HEK293 (cell line): Measurements from ENCODE around the gene PSEN1.

Source experiments
- CTCF ChIA-PET: fragments of 350-600 bp; formaldehyde crosslinking; extraction: SDS; loops from one replicate; lab custom pipeline; 2021; ENCODE audit warnings: antibody characterized with exemption; lab: Yijun Ruan, JAX
- POLR2A ChIA-PET: fragments of 300-600 bp; formaldehyde crosslinking; extraction: SDS; loops from one replicate; lab custom pipeline; 2020; ENCODE audit warnings: antibody characterized with exemption, inconsistent platforms; lab: Yijun Ruan, JAX
- H3K27ac ChIP-seq: fragments of 200-500 bp; sonication (Bioruptor generic); 2 replicates; pipeline ENCODE4 v1.5.1; 2014; ENCODE audit warnings: low read depth, low read length, control low read depth, inconsistent platforms; ENCODE audit errors: extremely low read depth
- H3K36me3 ChIP-seq, 2 experiments: fragments of 200-500 bp in 1 of 2; sonication (Bioruptor generic) in 1 of 2; 1 replicate in 1 of 2; 2 replicates in 1 of 2; pipeline ENCODE4 v1.5.1; 2014 to 2017; ENCODE audit warnings: inconsistent platforms in 2 of 2, low read length in 2 of 2; ENCODE audit not compliant: control insufficient read depth in 2 of 2, insufficient read depth in 1 of 2
- H3K4me1 ChIP-seq: fragments of 200-500 bp; sonication (Bioruptor generic); 2 replicates; pipeline ENCODE4 v1.5.1; 2014; ENCODE audit warnings: mild to moderate bottlenecking, low read length, inconsistent platforms; ENCODE audit not compliant: control insufficient read depth, insufficient read depth
- H3K4me3 ChIP-seq: 2 replicates; pipeline ENCODE4 v1.5.1; 2011; ENCODE audit warnings: low read depth, mild to moderate bottlenecking, control low read depth, low read length, moderate library complexity
- H3K9me3 ChIP-seq: fragments of 200-500 bp; sonication (Bioruptor generic); 2 replicates; pipeline ENCODE4 v1.5.1; 2014; ENCODE audit warnings: low read depth, low read length, inconsistent platforms; ENCODE audit not compliant: control insufficient read depth, insufficient read depth
- AEBP2 ChIP-seq: fragments of 450-650 bp; formaldehyde crosslinking; IDR thresholded peaks from 2 replicates; pipeline ENCODE4 v1.5.1; 2016; ENCODE audit warnings: missing biosample characterization, missing genetic modification characterization, borderline replicate concordance
- ATF2 ChIP-seq: fragments of 450-650 bp; formaldehyde crosslinking; IDR thresholded peaks from 2 replicates; pipeline ENCODE4 v1.5.1; 2016; ENCODE audit warnings: missing biosample characterization, missing genetic modification characterization, low read depth
- BCL6B ChIP-seq: fragments of 450-650 bp; formaldehyde crosslinking; IDR thresholded peaks from 2 replicates; pipeline ENCODE4 v1.5.1; 2017; ENCODE audit warnings: missing biosample characterization, missing genetic modification characterization
- FEZF1 ChIP-seq: fragments of 450-650 bp; formaldehyde crosslinking; IDR thresholded peaks from 2 replicates; pipeline ENCODE4 v1.5.1; 2016; ENCODE audit warnings: missing biosample characterization, missing genetic modification characterization
- GLI4 ChIP-seq: fragments of 450-650 bp; formaldehyde crosslinking; IDR thresholded peaks from 2 replicates; pipeline ENCODE4 v1.5.1; 2016; ENCODE audit warnings: missing biosample characterization, missing genetic modification characterization
- KLF1 ChIP-seq: fragments of 450-650 bp; formaldehyde crosslinking; IDR thresholded peaks from 2 replicates; pipeline ENCODE4 v1.5.1; 2016; ENCODE audit warnings: missing biosample characterization, missing genetic modification characterization
- KLF16 ChIP-seq: fragments of 450-650 bp; formaldehyde crosslinking; IDR thresholded peaks from 2 replicates; pipeline ENCODE4 v1.5.1; 2017; ENCODE audit warnings: missing biosample characterization, missing genetic modification characterization
- KLF9 ChIP-seq: fragments of 450-650 bp; formaldehyde crosslinking; IDR thresholded peaks from 2 replicates; pipeline ENCODE4 v1.5.1; 2016; ENCODE audit warnings: missing biosample characterization, missing genetic modification characterization, low read depth
- MYNN ChIP-seq: fragments of 450-650 bp; formaldehyde crosslinking; IDR thresholded peaks from 2 replicates; pipeline ENCODE4 v1.5.1; 2016; ENCODE audit warnings: missing biosample characterization, missing genetic modification characterization, borderline replicate concordance
- PRDM1 ChIP-seq: fragments of 450-650 bp; formaldehyde crosslinking; IDR thresholded peaks from 2 replicates; pipeline ENCODE4; 2016; ENCODE audit warnings: missing biosample characterization, missing genetic modification characterization
- REST ChIP-seq: fragments of 450-650 bp; formaldehyde crosslinking; IDR thresholded peaks from 2 replicates; pipeline ENCODE4 v1.5.1; 2016; ENCODE audit warnings: missing biosample characterization, missing genetic modification characterization
- SETDB1 ChIP-seq: IDR thresholded peaks from one replicate; pipeline ENCODE4 v1.6.1; 2017; ENCODE audit warnings: mild to moderate bottlenecking, low read length, moderate library complexity, mixed read lengths; ENCODE audit not compliant: insufficient read length
- SP2 ChIP-seq: fragments of 450-650 bp; formaldehyde crosslinking; IDR thresholded peaks from 2 replicates; pipeline ENCODE4 v1.5.1; 2016; ENCODE audit warnings: missing biosample characterization, missing genetic modification characterization
- SP3 ChIP-seq: fragments of 450-650 bp; formaldehyde crosslinking; IDR thresholded peaks from 2 replicates; pipeline ENCODE4 v1.5.1; 2016; ENCODE audit warnings: missing biosample characterization, missing genetic modification characterization
- ZBTB8A ChIP-seq: fragments of 450-650 bp; formaldehyde crosslinking; IDR thresholded peaks from 2 replicates; pipeline ENCODE4 v1.5.1; 2016; ENCODE audit warnings: missing biosample characterization, missing genetic modification characterization
- ZFP3 ChIP-seq: fragments of 450-650 bp; formaldehyde crosslinking; IDR thresholded peaks from 2 replicates; pipeline ENCODE4 v1.5.1; 2016; ENCODE audit warnings: low read depth, missing biosample characterization, missing genetic modification characterization
- ZNF248 ChIP-seq: fragments of 450-650 bp; formaldehyde crosslinking; IDR thresholded peaks from 2 replicates; pipeline ENCODE4 v1.5.1; 2017; ENCODE audit warnings: missing biosample characterization, missing genetic modification characterization
- ZNF311 ChIP-seq: fragments of 450-650 bp; formaldehyde crosslinking; IDR thresholded peaks from 2 replicates; pipeline ENCODE4 v1.5.1; 2017; ENCODE audit warnings: missing biosample characterization, missing genetic modification characterization, borderline replicate concordance
- ZNF366 ChIP-seq: fragments of 450-650 bp; formaldehyde crosslinking; conservative IDR thresholded peaks from 2 replicates; pipeline ENCODE4 v1.5.1; 2016; ENCODE audit warnings: missing biosample characterization, missing genetic modification characterization
- ZNF391 ChIP-seq: fragments of 450-650 bp; formaldehyde crosslinking; IDR thresholded peaks from 2 replicates; pipeline ENCODE4 v1.5.1; 2016; ENCODE audit warnings: low read depth, missing biosample characterization, missing genetic modification characterization, borderline replicate concordance
- ZNF501 ChIP-seq: fragments of 450-650 bp; formaldehyde crosslinking; IDR thresholded peaks from 2 replicates; pipeline ENCODE4 v1.5.1; 2016; ENCODE audit warnings: missing biosample characterization, missing genetic modification characterization
- ZNF510 ChIP-seq: fragments of 450-650 bp; formaldehyde crosslinking; IDR thresholded peaks from 2 replicates; pipeline ENCODE4 v1.5.1; 2018; ENCODE audit warnings: mild to moderate bottlenecking, missing genetic modification characterization, missing biosample characterization; ENCODE audit not compliant: insufficient replicate concordance
- ZNF513 ChIP-seq: fragments of 450-650 bp; IDR thresholded peaks from 2 replicates; pipeline ENCODE4 v1.5.1; 2018; ENCODE audit warnings: missing biosample characterization, missing genetic modification characterization
- ZNF639 ChIP-seq: fragments of 450-650 bp; formaldehyde crosslinking; IDR thresholded peaks from 2 replicates; pipeline ENCODE4 v1.5.1; 2016; ENCODE audit warnings: missing biosample characterization, missing genetic modification characterization

PSEN1 gene

GRCh38 chr14:73236752-73237218, 100.5 kb downstream of the PSEN1 start:
- TF ChIP-seq ZNF366 (peak; percentile 97), ZFP3 (peak; percentile 88), ZNF510 (tag by site-specific recombination) (no peak), ZNF639 (tag by site-specific recombination) (no peak), AEBP2 (tag by site-specific recombination) (no peak), ATF2 (tag by site-specific recombination) (no peak), MYNN (tag by site-specific recombination) (no peak), KLF16 (no peak), FEZF1 (tag by site-specific recombination) (no peak), GLI4 (tag by site-specific recombination) (no peak), BCL6B (tag by site-specific recombination) (no peak), PRDM1 (tag by site-specific recombination) (peak; percentile 100), ZNF248 (tag by site-specific recombination) (no peak), ZNF513 (tag by site-specific recombination) (no peak)
- H3K4me1 ChIP-seq = peaks cover 13% of the 10 kb centered on the region
- POLR2A ChIA-PET = interaction anchor here (0.5 kb wide), 1 partner anchor 11 kb away, joined by 5 read pairs; no protein-coding TSS in a partner anchor
- no peak overlapping the region for H3K27ac ChIP-seq
- CTCF ChIA-PET = interaction anchor here (0.9 kb wide), 1 partner anchor 58 kb away, joined by 4 read pairs; no protein-coding TSS in a partner anchor
- no peak overlapping the region for H3K4me3 ChIP-seq
- no peaks in the 10 kb centered on the region for H3K36me3 ChIP-seq
- H3K9me3 ChIP-seq = no peaks in the 10 kb centered on the region

GRCh38 chr14:73237219-73237785, 101.0 kb downstream of the PSEN1 start, which contains the start of gene PAPLN:
TSS of gene PAPLN (plus strand) at chr14:73237506. CDS start at chr14:73239779, 2,273 bp downstream.
- H3K36me3 ChIP-seq = no peaks in the 10 kb centered on the region
- ChIA-PET CTCF (no interaction called here), POLR2A (interaction anchor here (2.1 kb wide), 1 partner anchor 221 kb away, joined by 8 read pairs; the partner anchor contains the start of gene NUMB)
- peak within 1 kb of the TSS; percentile 54 for H3K4me3 ChIP-seq
- no peaks in the 10 kb centered on the region for H3K9me3 ChIP-seq
- H3K27ac ChIP-seq = peak within 1 kb of the TSS; percentile 77
- H3K4me1 ChIP-seq = peaks cover 13% of the 10 kb centered on the region
- TF ChIP-seq SETDB1 (no peak), REST (tag by site-specific recombination) (no peak), ZNF391 (tag by site-specific recombination) (0 out of 2 replicates have a peak, but pooled peaks have one; percentile 21), KLF1 (tag by site-specific recombination) (peak; percentile 91), SP2 (tag by site-specific recombination) (peak; percentile 64), ZNF501 (tag by site-specific recombination) (0 out of 2 replicates have a peak, but pooled peaks have one; percentile 29), ZNF311 (tag by site-specific recombination) (no peak), KLF9 (tag by site-specific recombination) (0 out of 2 replicates have a peak, but pooled peaks have one; percentile 21), ZBTB8A (tag by site-specific recombination) (peak; percentile 69), SP3 (tag by site-specific recombination) (peak; percentile 58)
